ENCODE data around the gene IL4I1. TPM values are rescaled to one million over a fixed set of nuclear protein-coding genes. Genes with fewer than 3 reads are reported as not detected.
A peak's percentile ranks its signal among the peaks of the same experiment; 100 is the strongest.
"Not testable (repeated sequence)": the region's sequence is repeated elsewhere in the genome, so short reads cannot be mapped to it uniquely, and the experiment has no call there.

IL4I1 gene
- total RNA-seq (2014; rRNA removed; shearing (Covaris generic)): 1.1 and 2.3 TPM in 2 replicates

- DNase-seq (ENCODE audit: low spot score): no peak
Observed at GRCh38 chr19:49896863-49897621, at the start of gene IL4I1. IL4I1 (minus strand) TSS chr19:49896887; CDS start chr19:49896160, 727 bp downstream.

DNA sequence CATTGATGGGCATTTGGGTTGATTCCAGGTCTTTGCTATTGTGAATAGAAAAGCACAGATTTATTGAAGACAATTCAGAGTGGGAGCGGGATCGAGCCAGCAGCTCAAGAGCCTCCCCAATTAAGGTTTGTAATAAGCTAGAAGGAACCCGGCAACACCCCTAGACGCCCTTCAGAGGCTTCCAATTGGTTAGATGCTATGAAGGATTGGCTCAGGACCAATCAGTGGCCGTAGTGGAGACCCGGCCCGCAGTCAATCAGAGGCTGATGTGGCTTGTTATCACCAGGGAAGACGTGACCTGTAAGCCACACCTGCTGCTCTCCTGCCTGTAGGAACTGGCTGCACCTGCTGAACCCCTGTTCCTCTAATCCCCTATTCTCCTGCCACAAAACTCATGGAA, 49.7 kb upstream of the IL4I1 start:
- no peak for DNase-seq (ENCODE audit: low spot score)

- DNase-seq (ENCODE audit: low spot score): not testable (repeated sequence)
Observed at GRCh38 chr19:49944567-49944966, 47.9 kb upstream of the IL4I1 start.

DNA sequence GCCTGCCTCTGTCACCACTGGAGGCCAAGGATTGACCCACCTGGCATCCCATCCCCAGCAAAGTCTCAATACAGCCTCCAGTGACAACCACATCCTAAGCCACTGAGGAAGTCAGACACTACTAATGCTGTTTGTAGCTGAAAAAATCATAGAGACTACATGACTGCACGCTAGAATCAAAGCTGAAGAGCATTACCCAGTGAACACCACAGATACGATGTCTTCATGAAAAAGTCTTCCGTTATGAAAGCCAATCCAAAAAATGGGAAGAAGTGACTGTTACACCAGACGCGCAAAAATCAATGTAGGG, 43.8 kb upstream of the IL4I1 start:
- no peak for DNase-seq (ENCODE audit: low spot score)

DNA sequence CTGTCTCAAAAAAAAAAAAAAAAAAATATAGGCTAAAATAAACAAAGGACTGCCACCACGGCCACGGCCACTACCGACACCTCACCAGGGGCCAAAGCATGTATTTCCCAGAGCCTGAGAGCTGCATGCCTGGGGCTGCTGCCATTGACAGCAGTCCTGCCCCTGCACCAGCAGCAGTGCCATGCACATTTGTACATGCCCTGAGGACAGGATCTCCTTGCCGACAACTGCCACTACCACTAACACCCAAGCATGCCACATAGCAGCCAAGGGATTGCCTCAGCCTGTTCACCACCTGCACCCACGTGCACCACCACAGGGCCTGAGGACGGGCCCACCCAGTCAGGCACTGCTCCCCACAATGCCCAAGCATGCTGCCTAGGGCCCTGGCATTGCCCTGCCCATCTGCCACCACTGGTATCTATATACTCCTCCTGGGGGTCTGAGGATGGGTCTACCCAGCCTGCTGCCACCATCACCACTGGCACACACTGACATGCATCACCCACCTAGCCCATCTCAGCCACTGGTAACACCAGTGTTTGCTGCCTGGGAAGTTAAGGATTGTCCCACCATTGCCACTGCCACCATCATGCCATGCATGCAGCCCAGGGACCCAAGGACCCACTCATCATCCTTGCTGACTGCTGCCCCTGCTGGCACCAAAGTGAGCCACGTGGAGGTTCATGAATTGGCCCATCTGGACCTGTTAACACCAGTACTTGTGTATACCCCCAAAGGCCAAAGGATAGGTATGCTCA, 43.2 kb upstream of the IL4I1 start:
- DNase-seq (ENCODE audit: low spot score): peak; percentile 26

- no peak for DNase-seq (ENCODE audit: low spot score)
Observed at GRCh38 chr19:49938662-49939061, 42.0 kb upstream of the IL4I1 start.

- peak; percentile 95 for DNase-seq (ENCODE audit: low spot score)
Observed at GRCh38 chr19:49937750-49938381, 41.2 kb upstream of the IL4I1 start.

DNA sequence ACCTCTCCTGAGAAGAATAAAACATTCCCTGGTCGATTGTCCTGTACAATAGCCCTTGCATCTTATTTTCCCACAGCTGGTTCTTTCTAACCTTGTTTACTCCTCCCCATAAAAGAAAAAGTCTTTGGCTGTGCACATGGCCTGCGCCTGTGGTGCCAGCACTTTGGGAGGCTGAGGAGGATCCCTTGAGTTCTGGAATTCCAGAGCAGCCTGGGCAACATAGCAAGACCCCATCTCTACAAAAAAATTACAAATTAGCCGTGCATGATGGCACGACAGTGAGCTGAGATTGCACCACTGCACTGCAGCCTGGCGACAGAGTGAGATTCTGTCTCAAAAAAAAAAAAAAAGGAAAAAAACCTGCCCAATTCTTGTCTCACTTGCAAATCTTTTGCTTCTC, 39.9 kb upstream of the IL4I1 start:
- no peak for DNase-seq (ENCODE audit: low spot score)

GRCh38 chr19:49933643-49934042, 37.0 kb upstream of the IL4I1 start:
- DNase-seq (ENCODE audit: low spot score): no peak

DNA sequence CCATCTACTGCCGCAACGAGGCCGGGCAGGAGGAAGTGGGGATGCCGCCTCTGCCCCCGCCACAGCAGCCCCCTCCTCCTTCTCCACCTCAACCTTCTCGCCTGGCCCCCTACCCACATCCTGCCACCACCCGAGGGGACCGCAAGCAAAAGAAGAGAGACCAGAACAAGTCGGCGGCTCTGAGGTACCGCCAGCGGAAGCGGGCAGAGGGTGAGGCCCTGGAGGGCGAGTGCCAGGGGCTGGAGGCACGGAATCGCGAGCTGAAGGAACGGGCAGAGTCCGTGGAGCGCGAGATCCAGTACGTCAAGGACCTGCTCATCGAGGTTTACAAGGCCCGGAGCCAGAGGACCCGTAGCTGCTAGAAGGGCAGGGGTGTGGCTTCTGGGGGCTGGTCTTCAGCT, 36.0 kb upstream of the IL4I1 start:
- no peak for DNase-seq (ENCODE audit: low spot score)

GRCh38 chr19:49932041-49932451, 35.4 kb upstream of the IL4I1 start:
- no peak for DNase-seq (ENCODE audit: low spot score)

DNA sequence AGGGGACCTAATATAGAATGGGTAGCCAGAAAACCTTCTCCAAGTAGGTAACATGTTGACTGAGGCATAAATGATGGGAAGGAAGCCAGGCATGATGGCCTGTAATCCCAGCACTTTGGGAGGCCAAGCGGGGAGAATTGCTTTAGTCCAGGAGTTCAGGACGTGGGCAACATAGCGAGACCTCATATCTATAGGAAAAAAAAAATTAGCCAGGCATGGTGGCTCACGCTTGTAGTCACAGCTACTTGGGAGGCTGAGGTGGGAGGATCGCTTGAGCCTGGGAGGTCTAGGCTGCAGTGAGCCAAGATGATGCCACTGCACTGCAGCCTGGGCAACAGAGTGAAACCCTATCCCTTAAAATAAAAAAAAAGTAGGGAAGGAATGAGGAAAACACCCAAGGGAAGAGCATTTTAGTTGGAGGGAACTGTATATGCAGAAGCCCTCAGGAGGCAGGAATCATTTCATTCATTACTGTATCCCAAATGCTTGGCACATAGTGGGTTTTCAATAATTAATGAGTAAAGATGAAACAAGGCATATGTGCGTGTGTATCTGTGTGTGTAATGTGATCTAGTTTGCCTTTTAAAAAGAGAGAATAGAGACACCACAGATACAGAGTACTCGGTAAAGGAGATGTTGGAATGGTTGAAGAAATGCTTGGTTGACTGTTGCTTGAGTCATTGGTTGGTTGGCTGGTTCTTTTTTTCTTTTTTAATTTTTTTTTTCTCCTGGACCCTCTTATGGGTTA, 34.8 kb upstream of the IL4I1 start:
- no peak for DNase-seq (ENCODE audit: low spot score)

DNA sequence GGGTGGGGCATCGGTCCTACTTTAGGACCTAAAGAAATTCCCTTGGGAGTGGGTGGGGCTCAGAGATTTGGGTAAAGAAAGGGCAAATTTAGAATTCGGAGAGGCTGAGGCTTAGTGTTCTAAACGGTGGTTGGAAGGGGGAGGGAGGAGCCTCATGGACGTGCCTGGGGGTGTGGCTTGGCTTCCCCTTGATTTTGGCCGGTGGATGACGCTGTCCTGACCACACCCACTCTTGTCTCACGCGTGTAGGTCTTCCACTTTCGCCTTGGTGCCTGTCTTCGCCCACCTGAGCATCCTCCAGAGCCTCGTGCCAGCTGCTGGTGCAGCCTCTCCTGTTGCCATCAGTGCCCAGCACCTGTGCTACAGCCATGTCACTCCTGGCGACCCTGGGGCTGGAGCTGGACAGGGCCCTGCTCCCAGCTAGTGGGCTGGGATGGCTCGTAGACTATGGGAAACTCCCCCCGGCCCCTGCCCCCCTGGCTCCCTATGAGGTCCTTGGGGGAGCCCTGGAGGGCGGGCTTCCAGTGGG, 33.9 kb upstream of the IL4I1 start:
- no peak for DNase-seq (ENCODE audit: low spot score)

- peak; percentile 99 for DNase-seq (ENCODE audit: low spot score)
Observed at GRCh38 chr19:49929611-49930482, 33.2 kb upstream of the IL4I1 start.

DNA sequence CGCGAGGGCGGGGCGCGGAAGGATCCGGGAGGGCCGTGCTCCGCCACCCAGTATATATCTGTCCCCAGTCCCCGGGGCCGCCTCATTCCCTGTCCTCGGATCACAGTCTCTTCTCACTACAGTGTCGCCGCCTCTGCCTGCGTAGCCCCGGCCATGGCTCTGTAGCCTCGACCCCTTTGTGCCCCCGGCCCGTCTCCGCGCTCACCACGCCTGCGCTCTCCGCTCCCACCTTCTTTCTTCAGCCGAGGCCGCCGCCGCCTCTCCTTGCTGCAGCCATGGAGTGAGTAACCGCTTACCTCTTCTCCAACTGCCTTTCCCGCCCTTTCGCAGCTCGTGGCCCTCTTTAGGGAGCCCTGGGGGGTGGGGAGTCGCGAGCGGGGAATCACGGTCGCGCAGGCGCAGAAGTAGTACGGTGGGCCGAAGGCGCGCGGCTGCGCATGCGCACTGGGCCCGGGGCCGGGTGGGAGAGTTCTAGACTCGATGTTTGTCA, 32.5 kb upstream of the IL4I1 start, which contains the start of the genes ATF5 and NUP62:
Gene ATF5 (plus strand): TSS at position 85 of the 490 bp plus-strand sequence. CDS start 1,646 bp downstream, outside the sequence.
Gene NUP62 (minus strand): TSS at position 384 of the 490 bp plus-strand sequence. CDS start 19,697 bp downstream, outside the sequence.
- DNase-seq (ENCODE audit: low spot score): peak; percentile 99

- DNase-seq (ENCODE audit: low spot score): no peak
Observed at GRCh38 chr19:49927526-49928264, 31.0 kb upstream of the IL4I1 start.

GRCh38 chr19:49926515-49926914, 29.8 kb upstream of the IL4I1 start:
- DNase-seq (ENCODE audit: low spot score): no peak

DNA sequence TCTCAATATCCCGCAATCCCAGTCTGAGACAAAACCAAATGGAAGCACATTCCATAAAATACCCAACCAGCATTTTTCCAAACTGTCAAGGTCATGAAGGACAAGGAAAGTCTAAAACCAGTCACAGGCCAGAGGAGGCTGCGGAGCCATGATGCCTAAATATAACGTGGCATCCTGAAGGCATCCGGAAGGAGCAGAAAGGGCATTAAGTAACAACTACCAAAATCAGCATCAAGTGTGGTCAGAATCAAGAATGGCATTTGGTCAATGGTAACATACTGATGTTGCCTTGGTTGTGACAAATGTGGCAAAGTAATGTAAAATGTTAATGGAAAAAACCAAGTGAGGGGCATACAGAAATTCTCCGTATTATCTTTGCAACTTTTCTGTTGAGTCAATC, 28.8 kb upstream of the IL4I1 start:
- DNase-seq (ENCODE audit: low spot score): no peak

- not testable (repeated sequence) for DNase-seq (ENCODE audit: low spot score)
Observed at GRCh38 chr19:49924881-49925210, 28.2 kb upstream of the IL4I1 start.
